ENCODE measurements around the gene LBX2.
"Not testable (repeated sequence)": the region's sequence is repeated elsewhere in the genome, so short reads cannot be mapped to it uniquely, and the experiment has no call there.

LBX2 gene

DNA sequence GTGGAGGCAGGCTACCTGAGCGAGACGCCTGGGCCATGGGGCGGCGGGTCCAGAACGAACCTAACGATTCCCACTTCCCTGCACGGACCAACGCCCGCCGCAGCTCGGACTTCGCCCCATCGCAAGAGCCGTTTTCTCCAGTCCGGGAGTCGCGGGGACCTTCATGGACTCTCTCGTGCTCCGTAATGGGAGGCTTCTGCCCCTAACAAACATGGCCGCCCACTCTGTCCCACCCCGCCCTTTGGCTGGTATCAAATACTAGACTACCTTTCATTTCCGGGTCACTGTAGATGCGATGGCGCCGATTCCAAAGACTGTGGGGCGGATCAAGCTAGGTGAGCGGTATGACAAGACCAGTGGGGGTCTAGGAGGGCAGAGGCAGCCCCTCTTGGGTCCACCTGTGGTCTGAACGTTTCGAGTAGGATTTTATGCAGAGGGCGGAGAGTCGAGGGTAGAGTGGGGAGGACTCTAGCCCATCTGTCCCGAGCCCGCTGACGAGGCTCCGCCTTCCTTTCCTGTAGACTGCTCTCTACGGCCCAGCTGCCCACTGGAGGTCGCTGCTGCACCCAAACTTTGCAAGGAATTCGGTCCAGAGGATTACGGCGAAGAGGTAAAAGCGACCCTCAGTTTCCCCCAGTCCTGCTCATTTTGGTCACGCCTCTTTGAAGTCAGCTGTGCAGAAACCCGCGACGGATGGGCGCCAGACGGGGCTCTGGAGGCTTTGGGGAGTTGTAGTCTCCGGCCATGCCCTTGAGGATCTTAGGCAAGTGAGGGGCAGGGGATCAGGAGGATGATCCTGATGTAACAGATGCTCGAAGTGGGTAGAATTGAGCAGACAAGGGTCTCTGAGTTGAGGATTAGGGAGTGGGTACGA lies 16.4 kb downstream of the LBX2 start, which contains the start of the genes CCDC142 and TTC31:
Gene CCDC142 (minus strand): TSS at position 198 of the 874 bp plus-strand sequence. CDS start 161 bp downstream, at position 37.
Gene TTC31 (plus strand): TSS at position 281 of the 874 bp plus-strand sequence. CDS start 15 bp downstream, at position 296.
- peak; percentile 96 for DNase-seq

DNA sequence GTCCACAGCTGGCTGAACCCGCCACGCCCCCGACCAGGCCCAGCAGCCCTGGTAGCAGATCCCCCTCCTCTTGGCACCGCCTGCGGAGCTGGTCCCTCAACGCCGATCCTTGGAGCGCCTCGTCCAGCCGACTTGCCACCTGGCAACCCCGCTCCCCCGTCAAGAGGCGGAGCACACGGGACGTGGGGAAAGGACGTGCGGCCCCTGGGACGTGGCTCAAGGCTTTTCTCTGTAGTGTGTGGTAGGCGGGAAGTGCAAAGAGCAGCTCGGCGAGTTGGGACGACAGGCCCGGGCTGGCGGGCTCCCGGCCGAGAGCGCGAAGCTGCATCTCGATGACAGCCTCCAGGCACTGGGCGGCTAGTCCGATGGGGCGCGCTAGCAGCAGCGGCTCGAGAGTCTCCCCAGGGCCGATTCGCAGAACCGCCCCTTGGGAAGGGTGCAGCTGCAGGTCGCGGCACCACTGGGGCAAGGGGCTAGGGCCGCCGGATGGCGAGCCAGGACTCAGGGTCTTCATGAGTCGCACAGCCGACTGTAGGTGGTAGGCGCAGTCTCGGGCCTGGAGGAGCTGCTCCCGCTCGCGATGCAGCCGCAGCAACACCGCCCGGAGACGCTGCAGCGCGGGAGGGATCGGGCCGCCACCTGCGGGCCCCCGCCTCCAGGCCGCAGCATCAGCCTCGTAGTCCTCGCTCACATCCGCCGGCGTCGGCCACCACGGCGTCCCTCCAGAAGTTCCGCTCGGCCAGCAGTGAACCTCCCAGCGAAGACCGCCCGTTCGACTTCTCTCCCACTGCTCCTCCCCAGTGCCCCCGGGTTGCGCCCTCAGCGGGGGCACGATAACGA lies 17.2 kb downstream of the LBX2 start:
- no peak for DNase-seq

DNA sequence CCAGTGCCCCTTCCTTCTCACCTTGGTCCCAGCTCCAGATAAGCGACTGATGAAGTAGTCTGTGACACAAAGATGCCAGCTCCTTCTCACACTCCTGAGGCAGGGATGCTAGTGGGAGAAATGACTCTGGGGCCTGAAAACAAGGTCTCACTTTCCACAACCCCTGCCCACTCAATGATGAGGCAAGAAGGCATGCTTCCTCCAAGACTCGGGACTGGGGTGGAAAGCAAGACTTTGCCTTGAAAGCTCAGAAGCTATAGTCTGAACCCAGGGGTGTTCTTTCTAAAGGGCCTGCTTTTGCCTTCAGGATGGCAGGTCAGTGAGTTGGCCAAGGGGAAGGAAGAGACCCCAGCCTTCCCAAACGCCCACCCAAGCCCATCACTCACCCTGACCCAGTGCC lies 18.0 kb downstream of the LBX2 start:
- DNase-seq: no peak

DNA sequence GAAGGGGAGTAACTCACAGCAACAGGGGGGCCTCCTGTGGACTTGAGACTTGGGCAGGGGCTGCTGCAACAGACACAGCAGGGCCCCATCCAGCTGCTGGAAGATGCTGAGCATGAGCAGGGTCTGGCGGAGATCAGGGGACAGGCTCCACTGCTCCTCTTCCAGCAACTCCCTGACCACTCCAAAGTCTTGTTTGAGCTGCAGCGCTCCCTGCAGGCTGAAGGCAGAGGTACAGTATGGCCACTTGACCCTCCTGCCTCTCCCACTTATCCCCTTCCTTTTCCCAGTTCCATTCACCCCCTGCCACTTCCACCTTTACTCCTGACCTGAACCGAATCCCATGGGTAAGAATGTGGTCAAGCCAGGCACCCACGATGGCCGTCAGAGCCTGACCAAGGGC lies 24.5 kb downstream of the LBX2 start:
- DNase-seq: no peak

DNA sequence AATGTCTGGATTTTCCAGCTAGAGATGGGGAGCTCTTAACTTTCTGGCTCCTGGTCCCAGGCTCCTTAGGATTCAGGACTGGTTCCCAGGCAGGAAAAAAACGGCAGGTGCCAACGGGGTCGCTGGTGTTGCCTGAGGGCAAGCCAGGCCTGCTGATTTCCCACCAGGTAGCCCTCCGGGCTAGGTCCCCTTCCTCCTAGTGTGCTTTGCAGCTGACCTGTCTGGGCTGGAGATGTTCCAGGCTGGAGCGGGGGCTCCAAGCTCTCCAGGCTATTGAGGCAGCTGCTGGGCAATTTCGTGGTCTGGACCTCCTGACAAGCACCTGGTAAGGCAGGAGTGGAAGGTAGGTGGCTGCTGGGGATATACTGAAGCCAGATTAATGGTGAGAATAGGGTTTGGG lies 24.9 kb downstream of the LBX2 start:
- no peak for DNase-seq

DNA sequence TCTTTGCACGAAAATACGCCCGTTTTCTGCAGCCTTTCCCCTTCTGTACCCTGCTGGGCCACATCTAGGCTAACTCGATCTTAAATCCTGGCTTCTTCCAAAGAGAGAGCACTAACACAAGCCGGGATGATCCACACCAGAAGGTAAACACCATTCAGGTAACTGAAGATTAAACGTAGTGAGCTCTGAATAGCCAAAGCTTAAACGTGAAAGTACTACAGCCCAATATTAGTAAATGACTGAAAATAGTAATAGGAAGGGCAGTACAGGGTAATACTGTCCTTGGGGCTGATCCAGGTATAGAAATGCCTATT lies 26.5 kb downstream of the LBX2 start:
- DNase-seq: no peak

DNA sequence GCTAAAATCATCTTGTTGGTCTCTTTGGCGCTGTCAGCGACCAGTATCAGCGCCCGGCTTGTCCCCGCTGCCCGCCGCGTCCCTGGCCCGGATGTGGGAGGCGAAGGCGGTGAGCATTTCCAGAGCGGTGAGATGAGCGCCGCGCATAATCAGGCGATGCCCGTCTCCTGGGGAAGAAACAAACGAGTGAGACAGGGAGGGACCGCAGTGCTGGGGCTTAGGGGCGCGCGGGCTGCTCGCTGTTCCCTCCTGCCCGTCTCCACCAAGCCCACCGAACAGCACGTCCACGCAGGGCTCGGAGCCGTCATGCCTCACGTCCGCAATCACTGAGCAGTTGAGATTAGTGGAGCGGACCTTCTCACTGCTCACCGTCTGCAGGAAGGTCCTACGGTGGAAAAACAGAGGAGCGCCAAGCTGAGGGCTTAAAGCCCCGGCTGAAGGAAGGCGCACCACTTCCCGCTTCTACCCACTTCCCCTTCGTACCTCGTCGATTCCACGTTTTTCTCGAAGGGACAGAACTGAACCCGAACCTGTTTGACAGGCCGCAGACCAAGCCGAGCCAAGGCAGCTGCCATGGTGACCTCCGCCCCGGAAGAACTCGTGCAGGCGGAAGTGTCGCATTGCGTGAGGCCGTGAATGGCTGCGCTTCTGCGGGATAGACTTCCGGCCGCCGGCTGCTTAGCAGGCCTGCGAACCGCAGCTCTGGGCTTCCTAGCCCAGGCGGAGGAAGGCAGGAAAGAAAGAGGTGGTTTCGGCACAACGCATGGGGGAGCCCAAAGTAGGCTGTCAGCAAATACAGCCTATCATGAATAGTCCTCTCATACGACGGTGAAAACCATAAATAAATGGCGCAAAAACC lies 27.1 kb downstream of the LBX2 start, which contains the start of gene MRPL53:
Gene MRPL53 (minus strand): TSS at position 595 of the 859 bp plus-strand sequence. CDS start 20 bp downstream, at position 575.
- DNase-seq: peak; percentile 94

DNA sequence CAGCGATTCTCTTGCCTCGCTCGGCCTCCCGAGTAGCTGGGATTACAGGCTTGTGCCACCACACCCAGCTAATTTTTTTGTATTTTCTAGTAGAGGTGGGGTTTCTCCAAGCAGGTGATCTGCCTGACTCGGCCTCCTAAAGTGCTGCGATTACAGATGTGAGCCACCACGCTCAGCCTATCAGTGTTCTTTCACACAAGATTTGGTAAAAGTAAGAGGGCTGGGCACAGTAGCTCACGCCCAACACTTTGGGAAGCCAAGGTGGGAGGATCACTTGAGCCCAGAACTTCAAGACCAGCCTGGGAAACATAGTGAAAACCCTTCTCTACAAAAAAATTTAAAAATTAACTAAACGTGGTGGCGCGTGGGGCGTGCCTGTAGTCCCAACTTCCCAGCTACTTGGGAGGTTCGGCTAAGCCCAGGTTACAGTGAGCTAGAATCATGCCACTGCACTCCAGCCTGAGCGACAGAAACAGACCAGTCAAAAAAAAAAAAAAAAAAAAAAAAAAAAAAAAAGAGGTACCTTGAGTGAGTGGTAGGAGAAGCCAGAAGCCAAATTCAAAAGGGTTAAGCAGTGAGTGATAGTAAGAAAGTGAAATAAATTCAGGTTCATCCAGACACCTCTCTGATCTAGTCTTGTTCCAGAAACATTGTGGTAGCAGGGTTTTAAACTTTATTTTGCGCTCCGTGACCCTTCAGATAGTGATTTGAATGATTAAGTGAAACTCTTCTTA lies 27.9 kb downstream of the LBX2 start:
- DNase-seq: no peak

DNA sequence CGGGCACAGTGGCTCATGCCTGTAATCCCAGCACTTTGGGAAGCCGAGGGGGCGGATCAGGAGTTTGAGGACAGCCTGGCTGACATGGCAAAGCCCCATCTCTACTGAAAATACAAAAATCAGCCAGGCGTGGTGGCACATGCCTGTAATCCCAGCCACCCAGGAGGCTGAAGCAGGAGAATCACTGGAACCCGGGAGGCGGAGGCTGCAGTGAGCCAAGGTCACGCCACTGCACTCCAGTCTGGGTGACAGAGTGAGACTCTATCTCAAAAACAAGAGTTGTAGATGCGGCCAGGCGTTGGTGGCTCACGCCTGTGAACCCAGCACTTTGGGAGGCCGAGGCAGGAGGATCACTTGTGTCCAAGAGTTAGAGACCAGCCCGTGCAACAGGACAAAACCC lies 28.7 kb downstream of the LBX2 start:
- DNase-seq: not testable (repeated sequence)

DNA sequence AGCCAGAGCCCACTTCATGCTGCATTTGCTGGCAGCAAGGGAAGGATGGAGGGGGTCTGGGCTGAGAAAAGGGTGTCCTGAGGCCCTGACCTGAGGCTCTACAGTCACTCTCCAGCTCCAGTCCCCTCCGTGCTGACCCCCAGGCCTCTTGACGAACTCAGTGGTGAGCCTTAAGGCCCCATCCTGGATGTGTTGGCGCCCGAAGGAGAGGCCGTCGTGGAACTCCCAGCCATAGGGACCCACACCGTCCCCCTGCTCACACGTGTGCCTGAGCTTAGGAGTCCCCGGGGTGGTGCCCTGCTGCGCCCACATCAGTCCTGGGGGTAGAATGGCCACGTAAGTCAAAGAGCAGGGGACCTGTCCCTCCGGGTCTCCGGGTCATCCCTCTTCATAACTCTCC lies 35.0 kb downstream of the LBX2 start:
- DNase-seq: no peak

DNA sequence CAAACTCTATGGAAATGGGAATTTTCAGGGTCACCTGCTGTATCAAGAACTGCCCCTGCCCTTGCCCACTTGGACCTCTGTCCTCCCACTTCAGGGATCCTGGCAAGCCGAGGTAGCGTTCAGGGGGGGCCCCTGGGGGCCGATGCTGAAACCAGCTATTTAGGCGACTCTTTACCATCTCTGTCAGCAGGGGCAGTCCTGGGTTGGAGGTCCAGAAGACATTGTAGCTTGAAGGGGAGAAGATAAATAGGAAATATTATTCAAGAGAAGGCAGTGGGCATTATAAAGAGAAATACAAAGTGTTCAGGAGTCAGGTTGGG lies 36.7 kb downstream of the LBX2 start:
- no peak for DNase-seq

DNA sequence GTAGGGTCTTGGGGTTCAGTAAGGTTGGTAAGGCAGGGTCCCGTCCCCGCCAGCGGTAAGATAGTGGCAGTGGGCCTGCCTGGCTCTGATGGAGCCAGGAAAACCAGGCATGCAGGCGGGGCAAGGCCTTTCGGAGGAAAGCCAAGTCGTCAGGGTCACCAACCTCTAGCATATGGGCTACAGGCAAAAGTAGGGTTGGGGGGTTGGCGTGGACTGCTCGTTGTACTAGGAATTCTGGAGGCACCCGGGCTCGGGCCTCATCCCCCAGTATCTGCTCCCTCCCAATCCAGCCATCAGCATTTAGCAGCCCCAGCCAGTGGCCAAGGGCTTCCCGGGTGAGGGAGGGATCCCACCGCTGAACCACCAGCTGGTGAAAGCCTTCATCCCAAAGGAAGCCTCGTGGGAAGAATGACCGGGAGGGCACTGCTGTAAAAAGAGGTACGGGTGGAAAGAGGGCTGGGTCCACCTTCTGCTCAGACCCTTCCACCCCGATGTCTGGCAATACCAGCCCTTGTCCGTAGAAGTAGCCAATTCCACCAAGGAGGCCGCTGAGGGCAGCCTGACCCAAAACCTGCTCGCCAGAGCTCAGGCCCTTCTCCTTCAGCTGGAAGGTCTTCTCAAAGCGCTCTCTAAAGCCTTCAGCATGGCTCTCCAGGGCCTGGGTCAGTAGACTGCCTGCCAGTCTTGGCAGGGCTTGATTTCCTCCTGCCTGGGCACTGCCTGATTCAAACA lies 37.2 kb downstream of the LBX2 start:
- DNase-seq: no peak

DNA sequence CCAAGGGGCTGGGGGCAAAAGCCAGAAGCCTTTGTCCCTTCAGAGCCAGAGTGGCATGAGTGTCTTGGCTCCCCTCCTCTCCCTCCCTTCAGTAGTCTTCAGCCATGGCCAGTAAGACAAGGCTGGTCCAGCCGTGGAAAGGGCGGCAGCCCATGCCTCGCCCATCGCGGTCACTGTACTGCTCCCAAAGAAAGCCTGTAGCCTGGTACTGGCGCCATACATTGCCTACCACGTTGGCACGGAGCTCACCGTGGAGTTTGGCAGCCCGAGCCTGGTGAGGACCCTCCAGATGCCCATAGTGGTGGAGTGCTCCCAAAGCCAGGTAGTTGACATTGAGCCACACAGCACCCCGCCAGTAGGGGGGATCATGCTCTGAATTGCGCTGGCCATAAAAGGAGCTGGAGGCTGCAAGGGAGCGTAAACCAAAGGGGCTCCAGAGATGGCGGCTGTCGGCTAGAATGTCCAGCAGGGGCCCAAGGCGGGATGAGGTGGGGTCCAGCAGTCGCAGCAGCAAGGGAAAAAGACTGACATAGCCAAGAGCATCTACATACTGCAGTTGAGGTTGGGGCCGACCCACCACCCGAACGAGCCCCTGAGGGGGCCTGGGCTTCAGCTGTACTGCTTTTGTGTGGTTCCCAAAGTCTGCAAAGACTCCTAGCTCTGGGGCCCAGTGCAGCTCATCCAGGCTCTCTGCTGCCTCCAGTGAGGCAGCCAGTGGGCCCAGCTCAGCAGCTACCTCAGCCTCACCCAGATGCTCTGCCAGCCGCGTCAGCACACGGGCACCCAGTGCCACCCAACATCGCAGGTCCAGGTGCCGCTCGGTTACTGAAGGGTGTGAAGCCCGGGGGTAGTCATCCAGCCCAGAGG lies 38.0 kb downstream of the LBX2 start:
- no peak for DNase-seq

DNA sequence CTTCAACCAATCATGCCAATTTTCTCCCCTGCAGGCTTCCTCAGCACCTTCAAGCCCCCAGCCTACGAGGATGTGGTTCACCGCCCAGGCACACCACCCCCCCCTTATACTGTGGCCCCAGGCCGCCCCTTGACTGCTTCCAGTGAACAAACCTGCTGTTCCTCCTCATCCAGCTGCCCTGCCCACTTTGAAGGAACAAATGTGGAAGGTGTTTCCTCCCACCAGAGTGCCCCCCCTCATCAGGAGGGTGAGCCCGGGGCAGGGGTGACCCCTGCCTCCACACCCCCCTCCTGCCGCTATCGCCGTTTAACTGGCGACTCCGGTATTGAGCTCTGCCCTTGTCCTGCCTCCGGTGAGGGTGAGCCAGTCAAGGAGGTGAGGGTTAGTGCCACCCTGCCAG lies 39.2 kb downstream of the LBX2 start:
- not testable (repeated sequence) for DNase-seq

DNA sequence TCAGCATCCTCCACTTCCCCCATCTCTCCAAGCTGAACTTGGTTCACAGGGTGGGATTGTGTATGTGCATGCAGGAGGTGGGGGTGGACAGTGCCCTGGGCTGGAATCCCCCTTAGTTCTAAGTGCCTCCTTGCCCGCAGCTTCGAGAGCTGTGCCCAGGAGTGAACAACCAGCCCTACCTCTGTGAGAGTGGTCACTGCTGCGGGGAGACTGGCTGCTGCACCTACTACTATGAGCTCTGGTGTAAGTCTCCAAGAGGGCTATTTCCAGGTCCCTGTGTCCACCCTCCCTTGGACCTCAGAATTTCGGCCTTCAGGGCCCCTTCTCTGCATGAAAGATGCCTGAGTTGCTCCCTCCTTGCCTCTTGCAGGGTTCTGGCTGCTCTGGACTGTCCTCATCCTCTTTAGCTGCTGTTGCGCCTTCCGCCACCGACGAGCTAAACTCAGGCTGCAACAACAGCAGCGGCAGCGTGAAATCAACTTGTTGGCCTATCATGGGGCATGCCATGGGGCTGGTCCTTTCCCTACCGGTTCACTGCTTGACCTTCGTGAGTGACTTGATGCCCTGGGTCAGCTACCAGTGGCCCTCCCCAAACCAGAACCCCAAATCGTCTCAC lies 39.8 kb downstream of the LBX2 start:
- DNase-seq: not testable (repeated sequence)

DNA sequence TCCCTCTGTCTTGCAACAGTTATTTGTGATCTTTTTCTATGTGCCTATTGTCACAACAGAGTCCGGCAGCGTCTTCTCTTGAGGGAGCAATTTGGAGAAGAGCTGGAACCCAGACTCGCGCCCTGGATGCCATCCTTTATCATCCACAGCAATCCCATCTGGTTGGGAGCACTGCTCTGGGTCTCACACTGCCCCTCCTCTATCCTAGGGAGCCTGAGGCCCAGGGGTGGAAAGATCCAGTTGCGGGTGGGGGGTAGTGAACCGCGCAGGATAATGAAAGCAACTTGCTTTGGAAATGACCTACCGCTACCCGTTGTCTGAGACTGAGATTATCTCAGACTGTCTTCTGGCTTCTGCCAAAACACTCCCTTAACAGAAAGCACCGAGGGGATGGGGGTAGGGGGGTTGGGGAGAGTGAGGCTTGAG lies 40.5 kb downstream of the LBX2 start:
- DNase-seq: no peak

DNA sequence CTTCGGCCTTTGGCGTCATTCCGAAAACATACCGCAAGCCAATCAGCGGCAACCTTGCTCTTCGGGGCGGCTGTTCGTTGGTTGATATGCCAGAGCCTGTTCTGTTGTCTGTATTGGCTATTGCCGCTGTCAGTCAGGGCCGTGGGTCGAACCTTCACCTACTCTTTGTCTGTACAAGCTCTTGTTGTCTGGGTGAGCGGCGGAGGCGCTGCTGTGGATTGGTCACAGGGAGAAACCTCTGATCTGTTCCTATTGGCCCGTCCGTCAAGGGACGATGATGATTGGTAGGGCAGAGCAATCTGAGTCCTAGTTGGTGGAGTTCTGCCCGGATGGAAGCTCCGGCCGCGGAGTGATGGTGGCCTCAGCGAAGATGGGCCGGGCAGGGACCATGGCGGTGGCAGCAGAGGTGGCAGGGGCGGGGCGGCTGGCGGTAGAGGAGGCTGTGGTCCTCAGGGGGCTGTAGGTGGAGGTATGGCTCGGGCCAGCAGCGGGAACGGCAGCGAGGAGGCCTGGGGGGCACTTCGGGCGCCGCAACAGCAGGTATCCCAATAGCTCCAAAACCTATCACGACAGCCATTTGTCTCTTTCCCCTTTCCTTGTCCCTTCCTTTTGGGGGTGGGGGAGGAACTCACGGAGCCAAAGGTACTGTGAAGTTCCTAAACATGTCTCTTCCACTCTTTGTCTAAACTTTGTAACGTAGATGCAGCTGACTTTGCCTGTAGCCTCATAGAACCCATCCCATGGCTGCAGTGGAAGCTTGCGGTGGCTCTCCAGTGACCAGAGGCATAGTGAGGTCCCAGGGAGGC lies 41.1 kb downstream of the LBX2 start, which contains the start of gene WBP1:
Gene WBP1 (plus strand): TSS at position 307 of the 806 bp plus-strand sequence. CDS start 165 bp downstream, at position 472.
- DNase-seq: peak; percentile 100

DNA sequence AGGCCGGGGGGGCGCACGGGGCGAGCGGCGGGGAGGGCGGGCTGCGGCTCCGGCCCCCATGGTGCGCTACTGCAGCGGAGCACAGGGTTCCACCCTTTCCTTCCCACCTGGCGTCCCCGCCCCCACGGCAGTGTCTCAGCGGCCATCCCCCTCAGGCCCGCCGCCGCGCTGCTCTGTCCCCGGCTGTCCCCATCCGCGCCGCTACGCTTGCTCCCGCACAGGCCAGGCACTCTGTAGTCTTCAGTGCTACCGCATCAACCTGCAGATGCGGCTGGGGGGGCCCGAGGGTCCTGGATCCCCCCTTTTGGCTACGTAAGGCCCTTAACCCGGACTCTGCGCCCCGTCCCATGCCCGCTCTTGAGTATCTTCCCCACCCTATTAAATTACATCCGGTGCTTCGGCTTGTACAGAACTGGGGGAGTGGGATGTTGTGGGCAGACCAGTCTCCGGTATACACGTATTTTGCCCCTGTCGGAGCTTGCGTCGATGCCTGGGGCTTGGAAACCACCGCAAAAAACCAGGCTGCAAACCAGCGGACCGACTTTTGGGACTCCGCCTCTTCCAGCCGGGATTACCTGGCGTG lies 41.8 kb downstream of the LBX2 start:
- DNase-seq: peak; percentile 35

All from fibroblast of skin of back (primary cell).